HG02798 (cell line): ENCODE results near the gene BRMS1.

Experiments used
- ATAC-seq: cut with Tn5 transposase; IDR thresholded peaks from one replicate; pipeline ENCODE4 v1.9.1; 2021; ENCODE audit warnings: mild to moderate bottlenecking; ENCODE audit not compliant: unreplicated experiment, poor library complexity

The BRMS1 gene

GRCh38 chr11:66288671-66289547 is 56.0 kb downstream of the BRMS1 start, which contains the start of gene YIF1A:
Gene YIF1A, minus strand, starts transcription at chr11:66289143. Its CDS starts 158 bp downstream, at chr11:66288985.
- peak; percentile 93 for ATAC-seq

GRCh38 chr11:66287889-66288670 is 56.8 kb downstream of the BRMS1 start:
- ATAC-seq: no peak
